Kasumi-1 (cell line): ENCODE measurements around the gene CCL27.
A peak's percentile ranks its signal among the peaks of the same experiment; 100 is the strongest.

Source experiments
- DNase-seq, 2 experiments: peaks; one replicate each; lab custom pipeline; 2025; lab: John Stamatoyannopoulos, UW

Gene CCL27

DNA sequence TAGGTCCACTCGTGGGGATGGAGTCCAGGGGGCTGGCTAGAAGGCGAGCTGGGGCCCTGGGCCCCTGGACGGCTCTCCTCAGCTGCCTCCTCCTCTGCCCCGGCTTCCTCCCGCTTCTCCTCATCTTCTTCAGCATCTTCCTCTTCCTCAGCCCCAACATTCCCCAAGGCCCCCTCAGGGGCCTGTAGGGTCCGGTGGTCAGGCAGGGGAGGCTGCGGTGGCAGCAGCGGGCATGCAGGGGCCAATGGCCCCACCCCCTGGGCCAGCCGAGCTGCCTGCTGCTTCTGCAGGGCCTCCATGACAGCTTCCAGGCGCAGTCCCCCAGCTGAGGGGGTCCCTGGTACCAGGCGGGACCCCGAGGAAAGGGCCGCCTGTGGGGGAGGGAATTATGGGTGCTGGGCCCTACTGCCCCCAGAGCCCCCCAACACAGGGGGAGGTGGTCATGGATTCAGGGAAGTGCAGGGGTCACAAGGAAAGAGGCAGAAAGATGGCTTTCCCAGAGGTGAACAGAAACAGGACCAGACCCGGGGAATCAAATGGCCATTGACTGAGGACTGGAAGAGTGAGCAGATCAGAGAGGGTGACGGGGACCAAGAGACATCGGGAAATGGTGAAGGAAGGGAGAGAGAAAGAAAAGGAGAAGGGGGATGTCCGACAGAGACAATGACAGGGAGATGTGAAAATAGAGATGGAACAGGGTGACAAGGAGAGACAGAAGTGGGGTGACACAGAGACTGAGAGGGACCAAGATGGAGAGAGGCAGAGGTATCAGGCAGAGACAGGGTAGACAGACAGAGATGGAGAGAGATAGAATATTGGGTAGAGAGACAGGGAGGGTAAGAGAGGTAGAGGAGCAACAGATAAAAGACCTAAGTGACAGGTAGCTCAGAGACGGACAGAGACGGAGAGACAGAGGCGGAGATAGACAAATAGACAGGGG, 34.5 kb downstream of the CCL27 start:
- DNase-seq, result peak in 1 of 2 experiments; percentile 16

DNA sequence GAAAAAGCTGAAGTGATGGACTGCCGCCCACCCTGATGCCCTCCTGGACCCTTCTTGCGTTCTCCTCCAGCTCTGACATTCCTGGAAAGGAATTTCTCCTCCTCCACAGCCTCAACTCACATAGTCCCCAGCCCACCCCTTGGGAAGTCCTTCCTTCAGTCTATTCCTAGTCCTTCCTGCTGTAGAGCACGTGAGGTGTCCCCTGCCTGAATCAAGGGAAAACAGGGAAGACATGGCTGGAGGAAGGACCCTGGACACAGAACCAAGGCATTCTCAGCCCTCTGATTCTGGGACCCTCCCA, 37.3 kb downstream of the CCL27 start:
- DNase-seq, result no peak

DNA sequence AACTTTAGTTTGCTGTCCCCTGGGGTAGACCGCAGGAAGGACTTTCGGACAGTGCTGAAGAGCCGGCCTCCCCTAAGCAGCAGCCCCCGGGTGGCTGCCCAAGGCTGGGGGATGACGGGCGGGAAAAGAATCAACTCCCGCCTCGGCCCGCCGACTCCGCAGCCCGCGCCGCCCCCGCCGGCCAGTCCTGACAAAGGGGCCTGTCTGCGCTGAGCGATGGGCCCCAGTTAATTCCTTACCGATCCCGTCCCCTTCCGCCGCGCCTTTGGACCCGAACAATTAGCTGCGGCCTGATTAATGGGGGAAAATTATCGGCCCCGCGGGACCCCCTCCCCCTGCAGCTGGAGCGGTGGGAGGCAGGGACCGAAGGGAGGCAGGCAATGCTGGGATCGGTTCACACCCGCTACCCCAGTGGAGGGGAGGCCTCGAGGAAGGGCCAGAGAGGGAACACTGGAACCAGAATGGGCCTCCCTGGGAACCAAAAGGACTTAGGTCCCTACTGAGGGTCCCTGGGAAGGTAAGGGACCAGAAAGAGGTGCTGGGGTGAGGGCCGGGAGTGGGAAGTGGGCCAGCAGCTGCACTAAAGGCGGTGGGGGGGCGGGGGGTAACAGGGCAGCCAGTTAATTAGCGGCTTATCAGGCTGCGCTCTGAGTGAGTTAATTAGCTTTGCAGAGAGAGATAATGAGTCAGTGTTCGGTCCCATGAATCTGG, 37.8 kb downstream of the CCL27 start:
- DNase-seq, result no peak

DNA sequence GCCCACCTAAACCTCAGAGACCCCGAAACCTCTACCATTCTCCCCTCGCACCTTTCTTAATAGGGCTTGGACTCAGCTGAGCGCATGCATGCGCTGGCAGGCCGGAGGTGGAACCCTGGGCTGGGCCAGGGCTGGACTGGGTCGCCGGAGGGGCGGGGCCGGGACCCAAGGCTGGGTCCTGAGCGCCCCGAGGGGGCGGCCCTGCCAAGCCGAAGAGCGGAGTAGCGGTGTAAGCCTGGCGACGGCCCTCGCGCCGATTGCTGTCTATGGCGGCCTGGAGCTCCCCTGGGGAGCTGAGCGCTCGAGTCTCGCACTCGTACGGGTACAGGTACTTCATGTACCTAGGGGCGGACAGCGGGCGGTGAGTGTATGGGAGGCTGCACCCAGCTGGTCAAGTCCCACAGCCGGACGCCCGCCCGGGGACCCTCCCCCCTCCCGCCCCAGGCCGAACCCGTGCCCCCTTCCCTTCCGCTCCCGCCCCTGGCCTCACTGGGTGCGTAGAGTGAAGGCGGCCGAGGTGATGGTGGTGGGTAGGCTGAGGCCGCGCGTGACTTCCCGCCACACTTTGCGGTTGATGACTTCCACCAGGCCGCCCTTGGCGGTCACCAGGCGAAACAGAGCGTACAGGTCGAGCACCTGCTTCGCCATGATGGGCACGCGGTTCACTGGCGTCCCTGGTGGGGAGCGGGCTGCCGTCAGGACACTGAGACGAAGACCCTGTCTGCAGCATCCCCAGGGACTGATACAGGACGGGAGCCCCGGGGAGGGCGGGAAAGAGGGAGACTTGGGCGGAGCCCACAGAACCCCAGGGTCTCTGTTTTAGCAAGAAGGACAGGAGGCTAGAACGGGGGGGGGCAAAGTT, 38.9 kb downstream of the CCL27 start:
- no peak for DNase-seq

DNA sequence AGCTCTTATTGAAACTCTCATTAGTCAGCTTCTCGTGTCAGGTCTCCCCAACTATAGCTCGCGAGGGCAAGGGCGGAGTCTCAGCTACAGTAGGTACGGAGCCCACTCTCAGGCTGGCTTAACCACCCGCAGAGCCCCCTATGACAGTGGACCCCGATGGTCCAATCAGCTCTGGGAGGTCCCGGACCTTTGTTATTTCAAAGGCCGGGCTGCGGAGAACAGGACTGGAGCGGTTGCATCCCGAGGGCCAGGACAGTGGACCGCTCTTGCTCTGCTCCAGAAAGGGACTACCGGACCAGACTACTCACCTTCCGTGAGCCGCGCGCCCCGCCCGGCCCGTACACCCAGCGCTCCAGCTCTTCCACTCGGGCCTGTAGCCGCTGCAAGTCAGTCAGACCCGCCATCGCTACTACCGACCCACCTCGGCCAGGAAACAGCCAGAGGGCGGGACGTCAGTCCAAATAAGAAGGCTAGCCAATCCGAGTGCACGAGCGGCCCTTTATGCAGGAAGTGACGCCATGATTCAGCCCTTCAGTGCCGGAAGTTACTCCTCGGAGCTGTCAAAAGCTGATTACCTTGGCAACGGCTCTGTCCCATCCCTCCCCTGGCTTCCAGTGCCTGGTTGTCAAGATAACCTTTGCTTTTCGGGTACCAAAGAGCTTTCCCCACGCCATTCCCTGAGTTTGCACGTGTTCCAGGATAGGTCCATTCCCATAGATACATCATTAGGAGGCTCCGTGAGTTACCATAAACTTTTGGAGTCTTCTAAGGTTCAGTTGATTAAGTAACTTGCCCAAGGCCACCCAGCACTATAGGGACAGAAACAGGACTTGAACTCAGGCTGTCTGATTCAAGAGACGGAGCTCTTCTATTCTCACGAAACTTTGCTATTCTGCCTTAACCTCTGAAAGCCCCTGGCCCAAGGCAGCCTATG, 42.1 kb downstream of the CCL27 start, which contains the start of gene DCTN3:
Gene DCTN3 (minus strand): TSS at position 435 of the 934 bp plus-strand sequence. CDS start 31 bp downstream, at position 404.
- DNase-seq, result peak; percentile 97 to 98

DNA sequence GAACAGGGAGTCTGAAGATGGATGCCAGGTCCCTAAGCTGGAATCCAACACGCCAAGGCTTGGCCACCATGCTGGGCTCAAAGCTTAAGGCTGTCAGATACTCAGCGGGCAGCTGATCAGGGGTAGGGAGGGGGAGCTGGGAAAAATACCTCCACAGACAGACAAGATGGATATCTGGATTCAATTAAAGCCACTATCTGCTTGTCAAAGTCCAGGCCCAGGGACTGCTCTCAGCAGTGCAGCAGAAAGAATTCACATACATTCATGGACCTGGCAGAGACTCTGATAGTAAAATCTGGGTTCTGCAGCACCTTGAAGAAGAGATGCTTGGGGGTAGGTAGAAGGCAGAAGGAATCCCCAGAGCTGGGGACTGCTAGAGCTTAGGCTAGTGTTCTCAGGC, 47.3 kb downstream of the CCL27 start:
- DNase-seq, result no peak

DNA sequence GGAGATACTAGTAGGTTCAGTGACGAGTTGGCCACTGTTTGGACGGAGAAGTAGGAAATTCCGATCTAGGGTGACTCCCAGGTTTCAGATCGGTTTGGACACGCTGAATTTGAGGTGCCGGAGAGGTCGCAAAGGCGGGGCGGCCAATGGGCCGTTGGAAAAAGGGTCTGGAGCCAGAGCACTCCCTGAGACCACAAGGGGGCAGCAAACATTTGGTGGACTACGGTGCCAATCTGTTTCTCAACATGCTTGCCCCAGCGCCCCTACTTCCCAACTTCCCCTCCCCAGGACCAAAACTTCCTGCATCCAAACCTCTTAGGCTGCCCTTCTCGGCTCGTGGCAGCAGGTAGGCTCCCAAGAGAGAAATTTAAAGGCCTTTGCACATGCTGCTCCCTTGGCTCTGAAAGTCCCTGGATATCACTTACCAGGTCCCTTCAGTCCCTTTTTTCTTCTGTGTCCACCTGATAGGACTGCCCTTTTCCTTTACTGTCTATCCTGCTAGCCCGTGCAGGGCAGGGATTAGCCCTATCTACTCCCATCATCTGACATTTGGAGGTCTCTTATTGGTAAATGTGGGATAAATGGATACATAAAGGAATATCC, 49.6 kb downstream of the CCL27 start:
- peak; percentile 84 to 87 for DNase-seq
